ENCODE results near the gene TACSTD2.
"Not testable (repeated sequence)": the region's sequence is repeated elsewhere in the genome, so short reads cannot be mapped to it uniquely, and the experiment has no call there.

The TACSTD2 gene

GRCh38 chr1:58563715-58564114, 13.3 kb downstream of the TACSTD2 start:
- not testable (repeated sequence) for DNase-seq (ENCODE audit: low read depth in 2 of 2)

GRCh38 chr1:58561633-58562032, 15.4 kb downstream of the TACSTD2 start:
- no peak for DNase-seq (ENCODE audit: low read depth in 2 of 2)

DNA sequence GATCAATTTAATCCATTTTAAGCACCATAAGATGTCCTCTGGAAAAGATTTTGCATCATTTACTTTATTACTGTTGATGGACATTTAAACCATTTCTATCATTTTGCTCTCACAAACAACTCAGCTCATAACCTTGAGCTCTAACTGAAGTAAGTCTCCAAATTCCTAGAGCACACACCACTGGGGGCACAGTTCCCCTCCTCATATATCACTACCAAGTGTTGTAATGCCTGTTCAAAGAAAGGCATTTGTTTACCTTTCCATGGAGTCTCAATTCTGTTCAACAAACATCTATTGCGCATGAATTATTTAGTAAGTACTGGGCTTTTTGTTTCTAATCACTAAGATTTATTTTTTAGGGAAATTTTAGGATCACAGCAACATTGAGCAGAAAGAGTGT, 21.7 kb downstream of the TACSTD2 start:
- DNase-seq (ENCODE audit: low read depth in 2 of 2), result no peak

DNA sequence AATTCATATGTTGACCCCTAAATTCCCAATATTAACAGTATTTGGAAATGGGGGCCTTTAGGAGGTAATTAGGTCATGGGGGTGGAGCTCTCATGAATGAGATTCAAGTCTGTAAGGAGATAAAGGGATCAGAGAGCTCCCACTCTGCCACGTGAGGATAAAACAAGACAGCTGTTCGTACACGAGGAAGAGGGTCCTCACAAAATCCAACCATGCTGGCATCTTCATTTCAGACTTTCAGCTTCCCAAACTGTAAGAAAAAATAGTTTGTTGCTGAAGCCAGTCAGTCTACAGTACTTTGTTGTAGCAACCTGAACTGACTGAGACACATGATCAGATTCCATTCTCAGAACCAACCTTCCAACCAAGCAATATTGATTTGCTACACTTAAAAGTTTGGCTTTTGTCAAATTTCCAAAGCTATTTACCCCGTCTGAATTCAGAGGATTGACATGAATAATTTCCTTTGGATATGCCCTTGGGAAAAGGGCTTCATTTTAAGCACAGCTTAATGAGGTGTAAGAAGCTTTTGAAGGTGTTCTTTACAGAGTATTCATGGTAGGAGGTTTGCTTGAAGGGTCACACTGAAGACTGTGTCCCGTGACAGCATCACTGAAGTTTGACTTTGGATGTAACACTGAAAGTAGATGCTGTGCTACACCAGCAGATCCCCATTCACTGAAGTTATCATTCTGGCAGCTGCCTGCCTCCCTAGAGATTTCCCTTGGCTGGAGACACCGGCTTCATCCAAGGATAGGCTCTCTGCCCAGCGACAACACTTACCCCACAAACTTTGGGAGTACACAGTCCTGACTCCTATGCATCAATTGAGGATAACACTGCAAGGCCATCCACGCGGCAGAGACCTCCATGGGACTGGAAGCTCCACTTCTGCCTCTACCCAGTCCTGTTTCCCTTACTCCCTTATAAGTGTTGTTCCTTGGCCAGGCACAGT, 25.6 kb downstream of the TACSTD2 start:
- DNase-seq (ENCODE audit: low read depth in 2 of 2), result no peak

DNA sequence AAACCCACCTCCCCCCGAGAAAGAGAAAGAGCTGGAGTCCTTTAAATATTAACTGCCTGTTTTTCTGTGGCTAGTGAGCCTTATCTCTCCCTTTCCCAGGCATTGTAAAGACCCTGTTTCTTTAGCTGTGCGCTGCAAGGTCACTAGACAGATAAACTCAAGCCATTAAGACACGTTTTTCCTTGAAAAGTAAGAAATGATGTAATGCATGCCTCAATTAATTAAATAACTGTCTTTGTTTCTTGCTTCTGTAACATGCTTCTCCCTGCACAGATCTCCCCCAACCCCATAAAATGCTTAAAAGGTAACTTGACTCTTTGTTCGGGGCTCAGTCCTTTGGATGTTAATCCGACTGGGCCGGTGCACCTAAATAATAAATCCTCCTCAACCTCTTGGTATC, 27.8 kb downstream of the TACSTD2 start:
- not testable (repeated sequence) for DNase-seq (ENCODE audit: low read depth in 2 of 2)

- DNase-seq (ENCODE audit: low read depth in 2 of 2), result no peak
Measured at GRCh38 chr1:58548371-58548770, 28.7 kb downstream of the TACSTD2 start.

DNA sequence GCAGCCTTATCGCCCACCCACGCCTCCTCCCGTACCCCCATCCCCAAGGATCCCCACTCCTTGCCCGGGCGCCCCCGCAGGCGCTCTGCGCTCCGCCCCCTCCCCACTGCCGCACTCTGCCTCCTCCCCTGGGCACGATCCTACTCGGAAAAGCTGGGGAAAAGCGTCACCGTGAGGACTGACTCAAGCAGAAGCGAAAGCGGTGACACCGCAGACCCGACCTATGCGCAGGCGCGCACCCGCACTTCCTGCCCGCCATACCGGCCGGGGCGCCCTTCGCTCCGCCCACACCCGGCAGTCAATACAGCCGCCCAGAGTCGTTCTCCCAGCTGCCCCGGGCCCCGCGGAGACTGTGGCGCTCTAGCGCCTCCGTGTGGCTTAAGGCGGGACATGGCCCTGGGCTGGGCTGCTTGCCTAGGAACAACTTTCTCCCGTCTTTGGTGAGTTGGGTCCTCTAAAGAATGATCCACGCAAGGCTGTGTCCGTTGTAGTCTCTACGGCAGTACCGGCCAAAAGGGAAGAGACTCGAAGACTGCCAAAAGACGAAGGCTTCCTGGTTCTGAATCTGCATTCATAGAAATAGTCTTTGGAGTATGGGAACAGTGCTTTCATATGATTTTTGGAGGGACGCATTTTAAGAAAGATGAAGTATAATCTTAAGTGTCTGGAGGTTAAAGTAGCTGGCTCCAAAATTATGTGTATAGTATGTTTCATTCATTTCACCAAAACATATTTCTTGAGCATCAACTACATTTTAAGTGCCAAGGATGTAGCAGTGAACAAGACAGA, 30.3 kb downstream of the TACSTD2 start, which contains the start of gene OMA1:
TSS of gene OMA1 (minus strand) at position 207 of the 789 bp plus-strand sequence. CDS start 7,432 bp downstream, outside the sequence.
- peak; percentile 91 to 93 for DNase-seq (ENCODE audit: low read depth in 2 of 2)

DNA sequence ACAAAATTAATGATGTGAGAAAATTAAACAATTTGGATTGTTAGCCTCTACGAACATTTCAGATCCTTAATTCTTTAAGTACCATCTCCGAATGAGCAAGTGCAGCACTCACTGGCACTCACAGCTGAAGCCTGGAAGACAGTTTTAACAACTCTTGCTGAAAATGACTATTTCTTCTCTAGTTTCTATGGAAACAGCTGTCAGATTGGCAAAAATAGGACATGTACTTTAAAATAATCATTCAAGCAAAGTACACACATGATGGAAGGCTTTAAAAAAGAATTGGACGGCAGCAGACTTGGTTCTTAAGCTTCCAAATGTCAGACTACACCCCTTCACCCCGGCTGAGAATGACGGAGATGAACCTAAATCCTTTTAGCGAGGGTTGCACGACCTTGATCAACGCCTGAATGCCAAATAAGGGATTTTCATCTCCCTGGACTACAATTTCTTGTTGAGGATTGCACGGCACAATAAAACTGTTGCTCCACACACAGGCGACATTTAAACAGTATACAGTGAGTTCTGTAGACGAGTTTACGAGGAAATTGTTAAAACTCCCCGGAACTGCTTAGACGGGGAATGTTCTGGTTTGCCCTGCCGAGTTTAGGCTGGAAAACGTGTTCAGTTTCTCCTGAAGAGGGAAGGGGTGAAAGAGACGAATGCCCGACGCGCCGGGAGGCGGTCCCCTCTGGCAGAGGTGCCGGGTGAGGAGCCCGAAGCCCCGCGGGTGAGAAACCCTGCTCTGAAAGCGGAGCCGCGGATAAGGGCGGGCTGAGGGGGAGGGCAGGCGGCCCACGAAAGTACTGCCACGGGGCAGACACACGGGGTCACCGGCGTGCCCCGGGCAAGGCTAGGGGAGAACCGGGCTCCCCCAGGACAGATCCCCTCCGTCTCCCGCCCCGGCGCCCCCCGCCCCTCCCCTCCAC, 31.2 kb downstream of the TACSTD2 start:
- DNase-seq (ENCODE audit: low read depth in 2 of 2), result peak; percentile 31

GRCh38 chr1:58543260-58543659, 33.8 kb downstream of the TACSTD2 start:
- no peak for DNase-seq (ENCODE audit: low read depth in 2 of 2)

DNA sequence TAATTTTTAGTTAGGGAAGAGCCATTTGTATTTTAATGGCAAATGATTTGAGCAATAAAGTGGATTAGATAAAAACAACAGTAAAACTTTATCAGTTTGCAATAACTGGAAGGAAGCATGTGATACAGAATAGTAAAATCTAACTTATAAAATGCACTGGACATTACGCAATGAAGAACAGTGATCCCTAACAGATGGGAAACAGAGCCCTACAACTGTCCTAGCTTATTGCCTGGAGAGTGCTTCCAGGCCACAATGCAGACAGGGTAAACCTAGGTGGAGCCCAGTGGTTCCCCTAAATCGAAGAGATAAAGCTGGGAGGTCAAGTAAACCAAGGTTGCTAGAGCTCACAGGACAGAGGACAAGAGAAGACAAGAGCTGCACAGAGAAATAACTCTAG, 37.5 kb downstream of the TACSTD2 start:
- no peak for DNase-seq (ENCODE audit: low read depth in 2 of 2)

DNA sequence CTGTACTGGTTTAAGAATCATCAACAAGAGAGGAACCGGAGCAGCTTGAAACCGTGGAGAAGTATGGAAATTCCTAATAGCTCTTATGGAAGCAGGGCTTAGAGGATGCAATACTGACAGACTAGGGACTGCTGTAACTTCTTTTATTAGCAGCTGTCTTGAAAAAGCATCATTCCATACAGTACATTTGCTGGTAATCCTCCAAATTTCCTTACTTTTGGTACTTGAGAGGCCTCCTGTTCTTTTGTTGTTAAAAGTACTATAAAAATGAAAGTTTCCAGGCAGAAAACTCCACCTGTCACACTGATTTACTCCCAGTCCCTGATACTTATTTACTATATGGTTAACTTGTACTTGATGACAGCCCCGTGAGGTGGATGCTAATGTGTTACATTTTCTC, 38.2 kb downstream of the TACSTD2 start:
- no peak for DNase-seq (ENCODE audit: low read depth in 2 of 2)

DNA sequence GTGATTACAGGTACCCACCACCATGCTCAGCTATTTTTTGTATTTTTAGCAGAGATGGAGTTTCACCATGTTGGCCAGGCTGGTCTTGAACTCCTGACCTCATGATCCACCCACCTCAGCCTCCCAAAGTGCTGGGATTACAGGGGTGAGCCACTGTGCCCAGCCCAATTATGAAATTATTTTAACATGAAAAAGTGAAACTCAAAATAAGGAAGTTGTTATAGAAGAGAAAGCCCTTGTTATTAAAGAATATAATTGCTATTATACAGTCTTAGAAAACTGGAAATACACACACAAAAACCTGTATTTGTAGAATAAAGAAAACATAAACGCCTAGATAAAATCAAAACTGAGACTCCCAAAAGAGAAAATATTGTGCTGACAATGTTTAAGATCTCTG, 45.2 kb downstream of the TACSTD2 start:
- not testable (repeated sequence) for DNase-seq (ENCODE audit: low read depth in 2 of 2)

DNA sequence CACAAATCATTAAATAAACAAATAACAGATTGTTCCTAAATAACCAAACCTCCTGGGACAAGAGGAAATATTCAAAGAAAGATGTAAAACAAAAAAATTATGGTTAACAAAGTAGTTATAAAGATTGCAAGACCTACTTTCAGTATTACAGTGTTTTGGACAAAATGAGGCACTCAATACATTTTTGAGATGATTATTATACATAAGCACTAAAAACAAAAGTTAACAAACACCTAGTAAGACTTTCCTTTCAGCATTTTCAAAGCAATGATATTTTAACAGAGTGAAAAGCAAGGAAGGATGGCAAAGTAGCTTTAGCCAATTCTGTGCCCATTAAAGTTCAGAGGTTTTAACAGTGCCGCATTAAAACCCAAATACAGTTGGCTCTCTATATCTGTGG, 47.8 kb downstream of the TACSTD2 start:
- no peak for DNase-seq (ENCODE audit: low read depth in 2 of 2)

DNA sequence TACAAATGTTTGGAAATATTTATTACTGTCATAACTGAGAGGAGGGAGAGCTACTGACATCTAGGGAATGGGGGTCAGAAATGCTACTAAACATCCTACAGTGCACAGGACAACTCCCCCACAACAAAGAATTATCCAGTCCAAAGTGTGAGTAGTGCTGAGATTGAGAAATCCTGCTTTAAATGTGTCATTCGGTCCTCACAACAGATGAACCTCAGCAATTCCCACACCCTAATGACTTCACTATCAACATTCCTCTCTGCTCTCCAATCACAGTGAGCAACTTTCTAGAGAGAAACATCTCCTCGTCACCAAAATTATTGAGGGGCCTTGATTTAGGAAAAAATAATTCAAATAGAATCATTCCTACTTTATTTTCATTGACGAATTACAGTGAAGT, 48.5 kb downstream of the TACSTD2 start:
- DNase-seq (ENCODE audit: low read depth in 2 of 2), result peak; percentile 24 to 28
